Stimulated activated CD8-positive, alpha-beta memory T cell treated with anti-CD3 and anti-CD28 coated beads, Interleukin-7, amount 100 ng/mL, for 4 hours (primary cell): ENCODE results near the gene NODAL.

Experiments
- DNase-seq, 2 donors: peaks; one replicate each; pipeline ENCODE4 v3.0.0-alpha.2; 2020; ENCODE audit warnings: low read depth in 2 of 2

NODAL gene

GRCh38 chr10:70462349-70462984 lies 21.0 kb upstream of the NODAL start:
- DNase-seq, result no peak

- DNase-seq, result no peak
These were observed 20.2 kb upstream of the NODAL start for GRCh38 chr10:70461397-70462348.

- no peak for DNase-seq
These were observed 18.5 kb upstream of the NODAL start for GRCh38 chr10:70459774-70460490.

GRCh38 chr10:70459061-70459773 lies 17.7 kb upstream of the NODAL start:
- no peak for DNase-seq

- DNase-seq, result peak; percentile 25 to 65
These were observed 17.0 kb upstream of the NODAL start for GRCh38 chr10:70458329-70459060.

- no peak for DNase-seq
These were observed 16.4 kb upstream of the NODAL start for GRCh38 chr10:70457759-70458305.

DNA sequence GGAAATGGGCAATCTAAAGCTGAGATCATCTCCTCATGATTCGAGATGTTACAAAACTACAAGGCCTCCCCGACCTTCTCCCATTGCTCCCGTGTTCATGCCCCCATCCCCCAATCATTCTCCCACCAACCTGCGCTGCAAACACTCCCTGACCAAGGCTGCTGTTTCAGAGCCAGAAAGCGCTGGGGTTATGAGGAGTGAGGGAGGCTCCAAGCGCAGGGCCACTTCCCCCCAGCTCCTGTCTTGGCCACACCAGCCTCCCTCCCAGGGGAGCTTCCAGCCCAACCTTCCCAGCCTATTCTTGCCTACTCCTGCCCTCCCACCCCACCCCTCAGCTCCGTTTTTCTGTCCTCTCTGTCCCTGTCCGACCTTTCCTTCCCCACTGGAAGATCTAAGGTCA lies 14.7 kb upstream of the NODAL start:
- no peak for DNase-seq

GRCh38 chr10:70455213-70455630 lies 13.7 kb upstream of the NODAL start:
- DNase-seq, result no peak

DNA sequence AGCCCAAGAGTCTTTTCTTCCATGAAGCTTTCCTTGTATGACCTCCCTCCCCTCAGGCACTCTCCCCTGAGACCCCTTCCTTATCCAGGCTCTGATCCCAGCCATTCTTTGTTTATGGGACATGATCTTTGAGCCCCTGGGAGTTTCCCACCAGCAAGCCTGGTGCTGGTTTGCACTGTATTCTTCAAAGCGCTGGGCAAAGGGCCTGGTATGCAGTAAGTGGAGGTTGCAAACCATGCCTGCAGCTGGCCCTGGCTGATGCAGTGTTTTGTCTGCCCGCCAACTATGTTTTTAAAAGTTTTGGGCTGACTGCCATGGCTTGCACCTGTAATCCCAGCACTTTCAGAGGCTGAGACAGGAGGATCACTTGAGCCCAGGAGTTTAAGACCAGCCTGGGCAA lies 6.8 kb upstream of the NODAL start:
- DNase-seq, result no peak

DNA sequence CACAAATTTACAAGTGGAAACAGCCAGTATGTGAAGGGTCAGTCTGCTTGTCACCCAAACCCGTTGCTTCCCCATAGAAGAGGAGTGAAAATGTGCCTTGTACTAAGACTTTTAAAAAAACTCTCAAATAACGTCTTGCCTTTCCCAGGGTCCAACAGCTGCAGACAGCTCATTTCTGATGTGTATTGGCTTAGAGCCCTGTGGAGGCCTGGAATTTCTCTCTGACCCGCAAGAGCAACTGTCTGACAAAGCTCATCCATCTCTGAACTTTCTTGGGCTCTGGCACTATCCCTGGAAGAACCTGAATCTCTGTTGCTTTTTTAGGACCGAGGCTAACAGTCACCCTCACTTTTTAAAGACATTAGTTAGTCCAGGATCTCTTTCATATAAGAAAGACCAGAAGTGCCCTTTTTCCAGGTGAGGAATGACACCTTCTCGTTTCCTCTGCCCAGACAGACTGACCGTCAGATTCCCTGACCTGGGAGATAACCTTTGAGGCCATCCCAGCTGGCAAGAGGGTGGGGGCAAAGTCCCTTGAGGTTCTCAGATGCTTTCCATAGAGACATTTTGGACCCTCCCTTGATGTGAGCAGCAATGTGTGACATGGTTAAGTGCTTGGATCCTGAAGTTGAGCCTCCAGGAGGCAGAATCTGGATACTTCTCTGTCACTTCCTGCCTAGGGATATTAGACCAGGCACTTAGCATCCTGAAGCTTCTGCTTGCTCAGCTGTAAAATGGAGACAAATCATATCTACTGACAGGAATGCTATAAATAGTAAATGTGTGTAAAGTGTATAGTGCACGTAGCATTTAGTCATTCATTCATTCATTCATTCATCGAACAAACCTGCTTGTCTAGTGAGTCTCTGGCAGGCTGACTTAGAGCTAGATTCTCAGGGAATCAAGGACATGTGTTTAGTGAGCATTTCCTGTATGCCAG lies 4.5 kb upstream of the NODAL start:
- no peak for DNase-seq

- no peak for DNase-seq
These were observed 3.3 kb upstream of the NODAL start for GRCh38 chr10:70444744-70445143.

DNA sequence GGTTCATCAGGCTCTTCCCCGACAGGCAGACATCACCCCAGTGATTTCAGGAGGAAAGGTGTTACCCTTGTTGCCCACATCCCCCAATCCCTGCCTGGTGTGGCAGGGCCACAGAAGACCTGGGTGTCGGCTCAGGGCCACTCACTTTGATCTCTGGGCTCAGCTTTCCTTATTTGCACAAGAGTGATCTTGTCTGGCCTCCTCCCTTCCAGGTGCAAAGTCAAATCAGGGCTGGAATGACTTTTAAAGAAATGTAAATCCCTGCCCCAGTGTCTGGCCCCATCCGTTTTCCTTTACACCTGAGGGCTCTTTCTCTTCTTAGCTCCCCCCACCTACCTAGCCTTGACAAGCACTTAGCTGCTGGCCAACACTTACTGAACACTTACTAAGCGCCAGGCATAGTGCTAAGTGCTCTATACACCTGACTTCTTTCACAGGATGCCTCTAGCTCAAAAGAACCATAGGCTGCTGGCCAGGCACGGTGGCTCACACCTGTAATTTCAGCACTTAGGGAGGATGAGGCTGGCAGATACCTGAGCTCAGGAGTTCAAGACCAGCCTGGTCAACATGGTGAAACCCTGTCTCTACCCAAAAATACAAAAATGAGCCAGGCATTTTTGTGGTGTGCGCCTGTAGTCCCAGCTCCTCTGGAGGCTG lies 979 bp upstream of the NODAL start:
- DNase-seq, result no peak

- no peak for DNase-seq
These were observed 421 bp upstream of the NODAL start for GRCh38 chr10:70441895-70442309.

GRCh38 chr10:70440296-70441160 lies 953 bp downstream of the NODAL start:
- DNase-seq, result no peak

DNA sequence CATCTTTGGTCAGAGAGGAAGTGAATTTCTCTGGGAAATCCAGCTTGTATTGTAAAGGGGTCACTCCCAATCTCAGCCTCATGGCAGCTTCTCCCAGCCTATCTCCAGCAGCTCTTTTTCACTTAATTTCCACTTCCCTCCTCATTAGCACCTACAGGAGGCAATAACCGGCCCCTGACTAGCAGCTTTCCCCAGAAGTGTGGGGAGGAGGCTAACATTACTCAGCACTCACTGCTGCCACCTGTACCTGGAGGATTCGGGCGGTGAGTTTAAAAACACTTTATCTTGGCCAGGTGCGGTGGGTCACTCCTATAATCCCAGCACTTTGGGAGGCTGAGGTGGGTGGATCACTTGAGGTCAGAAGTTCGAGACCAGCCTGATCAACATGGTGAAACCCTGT lies 3.8 kb downstream of the NODAL start:
- DNase-seq, result no peak

GRCh38 chr10:70435241-70436085 lies 6.0 kb downstream of the NODAL start:
- no peak for DNase-seq

DNA sequence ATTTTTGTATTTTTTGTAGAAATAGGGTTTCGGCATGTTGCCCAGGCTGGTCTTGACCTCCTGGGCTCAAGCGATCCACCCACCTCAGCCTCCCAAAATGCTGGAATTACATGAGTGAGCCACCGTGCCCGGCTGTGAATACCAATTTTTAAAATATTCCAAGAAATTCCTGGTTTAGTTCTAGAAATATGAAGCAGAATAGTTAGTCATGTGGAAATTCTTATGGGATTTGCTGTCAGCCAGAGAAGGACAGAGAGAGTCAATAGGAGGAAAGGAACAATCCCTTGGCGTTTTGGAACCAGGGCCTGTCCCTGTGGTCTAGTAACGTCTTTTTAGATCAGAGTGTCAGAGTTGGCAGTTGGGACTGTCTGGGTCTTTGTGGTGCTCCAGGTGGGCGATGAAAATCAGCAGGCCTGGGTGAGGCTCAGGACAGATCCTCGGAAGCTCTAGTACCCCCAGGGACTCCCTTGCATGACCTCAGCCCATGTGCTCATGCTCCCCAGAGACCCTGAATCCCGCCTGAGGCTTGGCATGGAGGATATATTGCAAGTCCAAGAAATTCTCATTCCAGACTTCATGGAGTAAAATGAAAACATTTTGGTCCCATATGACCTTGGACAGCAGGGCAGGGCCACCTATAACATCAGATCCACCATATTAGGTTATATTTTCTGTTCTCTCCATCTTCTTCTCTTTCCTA lies 7.8 kb downstream of the NODAL start:
- DNase-seq, result no peak
